NCI-H524 treated with DMSO at 0.1 percent for 48 hours (cell line): ENCODE measurements around the gene SGCD.

Experiments used
- DNase-seq: peaks from one replicate; lab custom pipeline; 2025; lab: John Stamatoyannopoulos, UW

Gene SGCD

GRCh38 chr5:156401804-156402203 is 74.8 kb downstream of the SGCD start:
- DNase-seq: no peak

GRCh38 chr5:156402387-156402921 is 75.5 kb downstream of the SGCD start:
- no peak for DNase-seq

GRCh38 chr5:156405988-156406387 is 79.0 kb downstream of the SGCD start:
- DNase-seq: no peak

- no peak for DNase-seq
Measured at GRCh38 chr5:156407251-156407650, 80.3 kb downstream of the SGCD start.

GRCh38 chr5:156409834-156410233 is 82.9 kb downstream of the SGCD start:
- no peak for DNase-seq

GRCh38 chr5:156411185-156411613 is 84.2 kb downstream of the SGCD start:
- DNase-seq: no peak

- no peak for DNase-seq
Measured at GRCh38 chr5:156411957-156412356, 85.0 kb downstream of the SGCD start.

GRCh38 chr5:156414391-156414790 is 87.4 kb downstream of the SGCD start:
- DNase-seq: no peak

- no peak for DNase-seq
Measured at GRCh38 chr5:156419661-156420060, 92.7 kb downstream of the SGCD start.

GRCh38 chr5:156420665-156421064 is 93.7 kb downstream of the SGCD start:
- no peak for DNase-seq

GRCh38 chr5:156421798-156422197 is 94.8 kb downstream of the SGCD start:
- no peak for DNase-seq

GRCh38 chr5:156423597-156423996 is 96.6 kb downstream of the SGCD start:
- DNase-seq: no peak

GRCh38 chr5:156427315-156427714 is 100.4 kb downstream of the SGCD start:
- DNase-seq: no peak

- DNase-seq: no peak
Measured at GRCh38 chr5:156431956-156432829, 105.2 kb downstream of the SGCD start.

- no peak for DNase-seq
Measured at GRCh38 chr5:156432830-156433105, 105.8 kb downstream of the SGCD start.

GRCh38 chr5:156434471-156434870 is 107.5 kb downstream of the SGCD start:
- DNase-seq: no peak

- DNase-seq: no peak
Measured at GRCh38 chr5:156435101-156435500, 108.1 kb downstream of the SGCD start.

GRCh38 chr5:156438076-156438475 is 111.1 kb downstream of the SGCD start:
- DNase-seq: no peak

GRCh38 chr5:156444753-156445291 is 117.9 kb downstream of the SGCD start:
- peak; percentile 41 for DNase-seq

GRCh38 chr5:156446526-156446925 is 119.6 kb downstream of the SGCD start:
- DNase-seq: no peak

GRCh38 chr5:156450778-156451177 is 123.8 kb downstream of the SGCD start:
- DNase-seq: no peak

- no peak for DNase-seq
Measured at GRCh38 chr5:156451505-156451904, 124.5 kb downstream of the SGCD start.

- DNase-seq: no peak
Measured at GRCh38 chr5:156456857-156457256, 129.9 kb downstream of the SGCD start.
